HEK293T (cell line): ENCODE data around the gene MLLT10.

Source experiments
- ARNT ChIP-seq: fragments of 450-650 bp; IDR thresholded peaks from 2 replicates; pipeline ENCODE4 v1.6.1; 2017; ENCODE audit warnings: mild to moderate bottlenecking
- BHLHE40 ChIP-seq: fragments of 450-650 bp; IDR thresholded peaks from 2 replicates; pipeline ENCODE4 v1.6.1; 2016; ENCODE audit warnings: mild to moderate bottlenecking, moderate library complexity, borderline replicate concordance
- CTBP1 ChIP-seq: fragments of 450-650 bp; IDR thresholded peaks from 2 replicates; pipeline ENCODE4 v1.6.1; 2016; ENCODE audit warnings: borderline replicate concordance
- ELF4 ChIP-seq: fragments of 450-650 bp; IDR thresholded peaks from 2 replicates; pipeline ENCODE4 v1.6.1; 2017; ENCODE audit warnings: antibody characterized with exemption
- FOXA1 ChIP-seq: fragments of 450-650 bp; IDR thresholded peaks from 2 replicates; pipeline ENCODE4 v1.6.1; 2016; ENCODE audit warnings: mild to moderate bottlenecking
- FOXK2 ChIP-seq: fragments of 450-650 bp; IDR thresholded peaks from 2 replicates; pipeline ENCODE4 v1.6.1; 2016; ENCODE audit warnings: mild to moderate bottlenecking
- FOXM1 ChIP-seq: fragments of 450-650 bp; IDR thresholded peaks from 2 replicates; pipeline ENCODE4 v1.6.1; 2017; ENCODE audit warnings: mild to moderate bottlenecking, borderline replicate concordance
- HDGF ChIP-seq: fragments of 450-650 bp; IDR thresholded peaks from 2 replicates; pipeline ENCODE4 v1.6.1; 2017; ENCODE audit warnings: antibody characterized with exemption, borderline replicate concordance
- PKNOX1 ChIP-seq: fragments of 450-650 bp; IDR thresholded peaks from 2 replicates; pipeline ENCODE4 v1.6.1; 2016
- SP1 ChIP-seq: fragments of 450-650 bp; IDR thresholded peaks from 2 replicates; pipeline ENCODE4 v1.6.1; 2017
- SUZ12 ChIP-seq: fragments of 450-650 bp; IDR thresholded peaks from 2 replicates; pipeline ENCODE4 v1.6.1; 2016; ENCODE audit warnings: mild to moderate bottlenecking
- TARDBP ChIP-seq: fragments of 450-650 bp; IDR thresholded peaks from 2 replicates; pipeline ENCODE4 v1.6.1; 2016
- ZNF384 ChIP-seq: fragments of 450-650 bp; IDR thresholded peaks from 2 replicates; pipeline ENCODE4 v1.6.1; 2016

GRCh38 chr10:21699575-21699974 lies 165.5 kb downstream of the MLLT10 start:
- no peak for TF ChIP-seq SP1
- no peak for TF ChIP-seq ZNF384
- TF ChIP-seq PKNOX1, result no peak
- TF ChIP-seq FOXA1, result no peak
- TF ChIP-seq SUZ12, result no peak
- no peak for TF ChIP-seq BHLHE40
- no peak for TF ChIP-seq FOXK2
- TF ChIP-seq FOXM1, result no peak
- no peak for TF ChIP-seq ARNT
- TF ChIP-seq CTBP1, result no peak
- TF ChIP-seq ELF4, result no peak
- no peak for TF ChIP-seq HDGF
- TF ChIP-seq TARDBP, result no peak
